ENCODE data around the gene CRISPLD2.
A peak's percentile ranks its signal among the peaks of the same experiment; 100 is the strongest.

Gene CRISPLD2, protein sequence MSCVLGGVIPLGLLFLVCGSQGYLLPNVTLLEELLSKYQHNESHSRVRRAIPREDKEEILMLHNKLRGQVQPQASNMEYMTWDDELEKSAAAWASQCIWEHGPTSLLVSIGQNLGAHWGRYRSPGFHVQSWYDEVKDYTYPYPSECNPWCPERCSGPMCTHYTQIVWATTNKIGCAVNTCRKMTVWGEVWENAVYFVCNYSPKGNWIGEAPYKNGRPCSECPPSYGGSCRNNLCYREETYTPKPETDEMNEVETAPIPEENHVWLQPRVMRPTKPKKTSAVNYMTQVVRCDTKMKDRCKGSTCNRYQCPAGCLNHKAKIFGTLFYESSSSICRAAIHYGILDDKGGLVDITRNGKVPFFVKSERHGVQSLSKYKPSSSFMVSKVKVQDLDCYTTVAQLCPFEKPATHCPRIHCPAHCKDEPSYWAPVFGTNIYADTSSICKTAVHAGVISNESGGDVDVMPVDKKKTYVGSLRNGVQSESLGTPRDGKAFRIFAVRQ

GRCh38 chr16:84819644-84820304 lies at the start of gene CRISPLD2:
CRISPLD2 (plus strand) TSS chr16:84819985; CDS start chr16:84838496, 18,511 bp downstream.
- DNase-seq = peak; percentile 89 to 91

DNA sequence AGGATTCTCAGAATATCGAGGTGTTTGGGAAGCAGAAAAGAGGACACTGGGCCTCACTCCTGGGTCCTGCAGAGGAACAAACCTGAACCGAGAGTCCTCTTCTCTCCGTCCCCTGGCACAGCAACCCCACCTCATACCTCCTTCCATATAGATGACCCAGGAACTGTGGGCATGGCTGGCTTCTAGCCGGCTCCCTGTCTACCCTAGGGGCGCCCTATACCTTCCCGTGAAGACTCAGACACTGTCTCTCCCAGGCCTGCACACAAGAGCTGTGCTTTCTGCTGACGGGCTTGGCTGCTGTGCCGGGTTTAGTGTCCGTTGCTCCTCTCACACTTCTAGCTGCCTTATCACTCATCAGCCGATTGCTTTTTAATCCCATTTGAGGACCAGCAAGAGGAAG lies 46.5 kb upstream of the CRISPLD2 start:
- no peak for DNase-seq

DNA sequence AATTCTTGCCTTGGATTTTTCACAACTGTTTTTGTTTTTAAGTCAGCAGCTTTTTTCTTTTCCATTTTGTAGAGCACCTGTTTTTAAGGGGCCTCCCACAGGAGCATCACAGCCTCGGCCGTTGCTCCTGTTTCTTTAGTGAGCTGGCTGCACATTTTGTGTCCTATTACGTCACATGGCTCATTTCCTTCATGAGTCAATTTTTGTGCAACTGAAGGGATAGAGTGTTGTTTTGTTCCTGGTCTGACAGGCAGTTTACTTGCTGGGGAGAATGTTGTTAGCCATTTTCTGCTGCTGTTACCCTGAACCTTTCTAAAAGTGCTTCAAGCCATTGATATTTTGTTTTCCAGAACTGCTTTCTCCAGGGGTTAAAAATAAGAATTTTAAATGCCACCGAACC lies 45.0 kb upstream of the CRISPLD2 start:
- DNase-seq = no peak

DNA sequence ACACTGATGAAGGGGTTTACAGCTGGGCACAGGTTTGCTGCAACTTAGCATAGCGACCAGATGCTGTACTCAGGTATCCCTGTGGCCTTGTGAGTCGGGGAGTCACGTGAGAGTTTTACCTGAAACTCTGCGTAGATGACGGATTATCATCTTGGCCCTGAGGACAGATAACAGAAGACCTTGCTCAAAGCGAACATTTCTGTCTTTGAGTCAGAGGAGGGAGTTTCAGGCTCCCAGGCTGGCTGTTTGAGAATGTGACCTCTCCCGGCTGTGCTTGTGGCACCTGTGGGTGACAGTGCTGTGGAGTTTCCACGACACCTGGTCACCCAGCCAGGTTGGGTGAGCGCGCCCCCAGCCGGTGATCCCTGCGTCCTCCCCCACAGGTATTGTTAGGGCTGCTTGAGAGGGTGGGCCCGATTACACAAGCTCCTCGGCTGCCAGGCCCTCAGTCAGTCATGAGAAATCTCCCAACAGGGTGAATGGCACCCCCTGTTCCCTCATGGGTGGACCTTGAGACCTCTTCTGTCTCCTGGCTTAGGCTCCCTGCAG lies 44.4 kb upstream of the CRISPLD2 start:
- no peak for DNase-seq

DNA sequence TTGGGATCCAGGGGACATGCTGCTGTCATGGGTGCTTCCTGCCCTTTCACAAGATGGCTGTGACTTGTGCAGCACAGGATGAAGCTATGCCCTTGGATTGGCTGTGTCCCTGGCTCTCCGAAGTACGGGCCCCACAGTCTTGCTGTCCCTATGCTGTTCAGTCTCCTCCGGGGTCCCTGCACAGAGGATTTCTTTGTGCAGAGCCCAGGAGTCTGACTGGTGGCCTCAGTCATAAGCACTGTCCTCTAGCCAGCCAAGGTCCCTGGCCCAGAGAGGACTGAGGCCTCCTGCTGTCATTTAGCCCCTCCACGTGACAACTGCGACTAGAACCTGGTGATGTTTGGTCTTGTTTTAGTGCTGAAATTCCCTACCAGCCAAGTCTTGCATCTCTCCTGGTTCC lies 42.4 kb upstream of the CRISPLD2 start:
- no peak for DNase-seq

DNA sequence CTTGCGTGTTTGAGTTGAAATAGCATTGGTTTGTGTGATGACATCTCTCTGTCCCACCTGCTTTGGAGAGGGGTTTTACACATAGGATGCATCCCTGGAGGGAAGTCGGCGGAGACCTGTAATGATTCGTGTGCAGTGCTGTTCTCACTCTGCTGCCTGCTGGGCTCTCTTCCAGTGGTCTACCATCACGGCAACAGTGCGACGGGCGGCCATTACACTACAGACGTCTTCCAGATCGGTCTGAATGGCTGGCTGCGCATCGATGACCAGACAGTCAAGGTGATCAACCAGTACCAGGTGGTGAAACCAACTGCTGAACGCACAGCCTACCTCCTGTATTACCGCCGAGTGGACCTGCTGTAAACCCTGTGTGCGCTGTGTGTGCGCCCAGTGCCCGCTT lies 41.1 kb upstream of the CRISPLD2 start:
- DNase-seq = no peak

DNA sequence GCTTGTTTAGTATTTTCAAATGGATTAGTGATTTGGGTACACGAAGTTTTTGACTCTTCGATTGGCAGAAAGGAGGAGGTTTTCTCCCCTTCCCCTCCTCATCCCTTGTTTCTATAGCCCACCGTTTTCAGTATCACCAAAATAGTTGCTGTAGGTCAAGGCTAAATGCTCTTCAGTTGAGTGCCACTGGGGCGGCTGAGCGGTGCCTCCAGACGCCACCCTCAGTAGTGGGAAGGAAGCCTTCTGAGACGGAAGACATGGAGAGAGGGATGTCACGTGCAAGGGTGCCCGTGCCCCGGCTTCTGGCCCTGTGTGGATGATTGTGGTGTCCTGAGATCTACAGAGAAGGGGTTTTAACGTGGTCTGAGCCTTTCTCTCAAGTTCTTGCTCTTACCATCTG lies 39.7 kb upstream of the CRISPLD2 start:
- no peak for DNase-seq

DNA sequence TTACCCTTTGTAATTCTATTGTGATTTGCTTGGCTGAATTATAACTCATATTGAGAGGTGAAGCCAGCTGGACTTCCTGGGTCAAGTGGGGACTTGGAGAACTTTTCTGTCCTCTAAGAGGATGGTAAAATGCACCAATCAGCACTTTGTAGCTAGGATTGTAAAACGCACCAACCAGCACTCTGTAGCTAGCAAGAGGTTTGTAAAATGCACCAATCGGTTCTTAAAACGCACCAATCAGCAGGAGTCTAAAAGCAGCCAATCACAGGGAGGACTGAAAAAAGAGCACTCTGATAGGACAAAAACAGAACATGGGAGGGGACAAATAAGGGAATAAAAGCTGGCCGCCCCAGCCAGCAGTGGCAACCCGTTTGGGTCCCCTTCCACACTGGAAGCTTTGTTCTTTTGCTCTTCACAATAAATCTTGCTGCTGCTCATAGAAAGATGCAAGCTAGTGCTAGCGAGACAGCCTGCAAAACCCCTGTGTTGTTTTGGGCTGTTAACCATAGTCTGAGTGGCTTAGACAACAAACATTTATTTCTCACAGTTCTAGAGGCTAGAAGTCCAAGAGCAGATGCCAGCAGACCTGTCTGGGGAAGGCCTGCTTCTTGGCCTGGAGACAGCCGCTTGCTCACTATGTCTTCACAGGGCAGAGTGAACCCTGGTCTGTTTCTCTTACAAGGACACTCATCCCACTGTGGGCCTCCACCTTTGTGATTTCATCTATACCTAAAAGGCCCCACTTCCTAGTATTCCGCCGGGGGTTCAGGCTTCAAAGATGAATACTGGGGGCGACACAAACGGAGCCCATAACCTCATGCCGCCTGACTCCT lies 39.0 kb upstream of the CRISPLD2 start:
- DNase-seq = no peak

- no peak for DNase-seq
Observed at GRCh38 chr16:84782846-84783245, 36.9 kb upstream of the CRISPLD2 start.

DNA sequence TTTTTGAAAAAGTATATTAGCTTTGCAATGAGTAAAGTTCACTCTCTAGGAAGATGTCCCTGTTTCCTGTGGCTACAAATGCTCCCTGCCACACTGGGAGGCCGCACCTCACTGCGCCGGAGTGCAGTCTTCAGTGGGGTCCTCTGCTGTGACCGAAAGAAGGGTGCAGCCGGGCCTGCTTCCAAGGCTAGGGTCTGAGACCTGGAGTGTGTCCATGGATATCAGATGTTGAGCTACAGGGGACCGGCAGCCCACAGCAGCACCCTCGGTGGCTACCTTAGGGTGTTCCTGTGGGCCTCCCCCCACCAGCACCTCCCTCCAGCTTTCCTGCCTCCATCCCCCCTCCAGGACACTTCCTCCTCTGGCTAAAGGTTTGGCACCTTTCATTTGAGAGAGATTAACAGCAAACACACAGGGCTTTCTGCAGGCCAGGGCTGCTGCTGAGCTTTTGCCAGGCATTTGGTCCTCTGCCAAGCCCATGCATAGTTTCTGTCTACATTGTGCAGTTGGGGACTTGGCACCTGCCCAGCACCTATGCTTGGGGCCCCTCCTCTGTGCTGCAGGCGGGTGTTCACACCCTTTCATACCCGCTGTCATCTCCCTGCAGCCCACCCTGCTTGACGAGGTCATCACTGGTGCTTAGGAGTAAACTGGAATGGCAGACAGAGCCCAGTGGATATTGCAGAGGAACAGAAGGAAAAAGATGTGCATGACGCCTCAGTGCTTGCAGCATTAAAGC lies 33.8 kb upstream of the CRISPLD2 start:
- DNase-seq = no peak

DNA sequence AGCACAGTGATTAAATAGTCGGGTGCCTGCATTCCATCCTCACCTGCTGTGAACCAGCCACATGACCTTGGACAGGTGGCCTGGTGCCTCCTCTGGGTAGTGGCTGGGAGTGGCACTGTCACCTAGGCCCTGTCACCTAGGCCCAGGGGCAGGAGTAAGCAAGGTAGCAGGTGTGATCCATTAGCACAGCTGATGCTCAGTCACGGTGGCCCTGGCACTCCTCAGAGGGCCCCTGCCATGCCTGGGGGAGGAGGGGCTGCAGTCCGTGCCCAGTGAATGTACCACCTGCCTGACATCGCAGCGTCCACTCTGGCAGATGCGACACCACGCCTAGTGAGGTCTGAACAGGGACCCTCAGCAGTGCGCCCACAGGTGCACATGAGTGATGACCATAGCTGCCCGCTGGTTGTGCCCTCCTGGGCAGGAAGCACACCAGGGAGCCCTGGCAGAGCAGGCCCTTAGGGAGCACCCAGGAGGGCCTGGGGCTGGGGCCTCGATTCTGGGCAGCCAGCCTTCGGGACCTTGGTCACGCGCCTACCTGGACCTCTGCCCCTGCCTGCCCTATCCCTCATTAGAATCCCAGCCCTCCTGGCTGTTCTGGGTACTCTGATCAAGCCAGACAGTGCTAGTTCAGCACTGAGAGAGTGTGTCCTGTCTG lies 33.1 kb upstream of the CRISPLD2 start:
- DNase-seq = no peak

- DNase-seq = no peak
Observed at GRCh38 chr16:84787263-84787622, 32.5 kb upstream of the CRISPLD2 start.

- DNase-seq = no peak
Observed at GRCh38 chr16:84788920-84789391, 30.8 kb upstream of the CRISPLD2 start.

GRCh38 chr16:84789431-84789830 lies 30.4 kb upstream of the CRISPLD2 start:
- DNase-seq = no peak

- DNase-seq = no peak
Observed at GRCh38 chr16:84790301-84790700, 29.5 kb upstream of the CRISPLD2 start.

- no peak for DNase-seq
Observed at GRCh38 chr16:84791088-84791487, 28.7 kb upstream of the CRISPLD2 start.

GRCh38 chr16:84791501-84791900 lies 28.3 kb upstream of the CRISPLD2 start:
- no peak for DNase-seq

- no peak for DNase-seq
Observed at GRCh38 chr16:84794186-84794585, 25.6 kb upstream of the CRISPLD2 start.

GRCh38 chr16:84794626-84795025 lies 25.2 kb upstream of the CRISPLD2 start:
- no peak for DNase-seq

- no peak for DNase-seq
Observed at GRCh38 chr16:84795329-84796053, 24.3 kb upstream of the CRISPLD2 start.
